Endodermal cell (in vitro differentiated cells): ENCODE data around the gene NTN4. TPM values are rescaled to one million over a fixed set of nuclear protein-coding genes. Genes with fewer than 3 reads are reported as not detected.

ENCODE experiments used
- DNase-seq: peaks from one replicate; pipeline ENCODE4 v3.0.0-alpha.2; 2017
- H3K27ac ChIP-seq: 2 replicates; pipeline ENCODE4 v1.5.1; 2013; ENCODE audit warnings: mild to moderate bottlenecking, low read depth, low read length, moderate library complexity
- H3K27me3 ChIP-seq: 2 replicates; pipeline ENCODE4 v1.6.1; 2013; ENCODE audit warnings: mild to moderate bottlenecking, low read length, moderate library complexity; ENCODE audit not compliant: insufficient read depth, control insufficient read depth, poor library complexity, severe bottlenecking
- H3K36me3 ChIP-seq: 2 replicates; pipeline ENCODE4 v1.7.0; 2013; ENCODE audit warnings: mild to moderate bottlenecking, low read length, moderate library complexity; ENCODE audit not compliant: control insufficient read depth, insufficient read depth
- H3K4me1 ChIP-seq: one replicate; pipeline ENCODE4 v1.7.0; 2013; ENCODE audit warnings: low read length; ENCODE audit not compliant: control insufficient read depth, insufficient read depth
- H3K4me3 ChIP-seq: 2 replicates; pipeline ENCODE4 v1.5.1; 2013; ENCODE audit warnings: mild to moderate bottlenecking, low read length, moderate library complexity
- H3K9ac ChIP-seq: 2 replicates; pipeline ENCODE4 v1.6.1; 2013; ENCODE audit warnings: mild to moderate bottlenecking, low read length, moderate library complexity; ENCODE audit not compliant: poor library complexity, severe bottlenecking; ENCODE audit errors: extremely low read depth
- H3K9me3 ChIP-seq: 2 replicates; pipeline ENCODE4 v1.6.1; 2013; ENCODE audit warnings: mild to moderate bottlenecking, low read length, moderate library complexity; ENCODE audit not compliant: control insufficient read depth
- H3K27ac Mint-ChIP-seq: 2 replicates; pipeline ENCODE4 v1.8.0; 2020; ENCODE audit warnings: mixed read lengths
- H3K27me3 Mint-ChIP-seq: 2 replicates; pipeline ENCODE4 v1.8.0; 2021; ENCODE audit warnings: mild to moderate bottlenecking, mixed read lengths; ENCODE audit not compliant: insufficient read depth
- H3K36me3 Mint-ChIP-seq: 2 replicates; pipeline ENCODE4 v1.8.0; 2020; ENCODE audit warnings: low read depth, mixed read lengths
- H3K4me1 Mint-ChIP-seq: 2 replicates; pipeline ENCODE4 v1.8.0; 2020; ENCODE audit warnings: mixed read lengths
- H3K4me3 Mint-ChIP-seq: 2 replicates; pipeline ENCODE4 v1.8.0; 2020; ENCODE audit warnings: mild to moderate bottlenecking, moderate library complexity, mixed read lengths
- H3K9me3 Mint-ChIP-seq: 2 replicates; pipeline ENCODE4 v1.8.0; 2020; ENCODE audit warnings: mild to moderate bottlenecking, mixed read lengths
- CTCF ChIP-seq: fragments of 200-600 bp; sonication (generic); conservative IDR thresholded peaks from 2 replicates; pipeline ENCODE4 v1.5.0; 2021; ENCODE audit warnings: antibody characterized with exemption, mild to moderate bottlenecking
- WGBS, 2 experiments: methylation state at CpG; one replicate each; pipeline versions ENCODE4 v1.1.5 to v1.1.7; 2013; ENCODE audit warnings: missing lambda C conversion rate in 2 of 2, mixed read lengths in 1 of 2; ENCODE audit not compliant: insufficient coverage in 1 of 2, insufficient read length in 1 of 2; 5-methylcytosine and 5-hydroxymethylcytosine counted together
- total RNA-seq, 2 donors: library from RNA; stranded (reverse); fragmentation: NEBNext Ultra II Directional in 1 of 2; extraction: Animal tissue kit (Norgen Biotek cat#: 25700) in 1 of 2; gene quantifications; 2 replicates in 1 of 2; 3 replicates in 1 of 2; pipeline ENCODE4 v1.2.1, GENCODE V29; 2021

Gene NTN4
- total RNA-seq, 2 donors from 2014 or later: 57.4 to 58.2 TPM

- no peak for DNase-seq
- H3K9me3 Mint-ChIP-seq: no peaks in the 10 kb centered on the region
- H3K27me3 Mint-ChIP-seq: peaks cover 6% of the 10 kb centered on the region
- Histone ChIP-seq H3K36me3 (no peaks in the 10 kb centered on the region), H3K27me3 (no peaks in the 10 kb centered on the region), H3K9me3 (no peaks in the 10 kb centered on the region), H3K27ac (no peak overlapping the region), H3K9ac (no peak overlapping the region), H3K4me1 (no peaks in the 10 kb centered on the region), H3K4me3 (no peak overlapping the region)
- 80% methylated on average over 1 of the region's 1 CpG; no CpG with 5 or more reads in 1 of the 2 experiments for WGBS, 2 experiments
- TF ChIP-seq CTCF: no peak
- H3K4me3 Mint-ChIP-seq: no peak overlapping the region
- H3K4me1 Mint-ChIP-seq: peaks cover 11% of the 10 kb centered on the region
- no peak overlapping the region for H3K27ac Mint-ChIP-seq
- H3K36me3 Mint-ChIP-seq: no peaks in the 10 kb centered on the region
These were observed 44.0 kb upstream of the NTN4 start for GRCh38 chr12:95834572-95834971.

GRCh38 chr12:95830335-95831089 is 39.9 kb upstream of the NTN4 start:
- WGBS, 2 experiments: 90 to 100% methylated on average over 1 of the region's 2 CpGs
- no peak overlapping the region for H3K9ac ChIP-seq
- H3K9me3 ChIP-seq: no peaks in the 10 kb centered on the region
- H3K27me3 ChIP-seq: no peaks in the 10 kb centered on the region
- no peak overlapping the region for H3K27ac ChIP-seq
- Mint-ChIP-seq H3K36me3 (no peaks in the 10 kb centered on the region), H3K4me3 (no peak overlapping the region), H3K27me3 (no peaks in the 10 kb centered on the region), H3K4me1 (peaks cover 9% of the 10 kb centered on the region), H3K27ac (no peak overlapping the region), H3K9me3 (no peaks in the 10 kb centered on the region)
- TF ChIP-seq CTCF: no peak
- H3K4me1 ChIP-seq: no peaks in the 10 kb centered on the region
- DNase-seq: no peak
- no peak overlapping the region for H3K4me3 ChIP-seq
- no peaks in the 10 kb centered on the region for H3K36me3 ChIP-seq

GRCh38 chr12:95829395-95829794 is 38.8 kb upstream of the NTN4 start:
- Mint-ChIP-seq H3K27me3 (no peaks in the 10 kb centered on the region), H3K4me3 (no peak overlapping the region), H3K36me3 (no peaks in the 10 kb centered on the region), H3K4me1 (peaks cover 9% of the 10 kb centered on the region), H3K9me3 (no peaks in the 10 kb centered on the region), H3K27ac (no peak overlapping the region)
- Histone ChIP-seq H3K9me3 (no peaks in the 10 kb centered on the region), H3K9ac (no peak overlapping the region), H3K36me3 (no peaks in the 10 kb centered on the region), H3K27me3 (no peaks in the 10 kb centered on the region), H3K27ac (no peak overlapping the region), H3K4me3 (no peak overlapping the region), H3K4me1 (no peaks in the 10 kb centered on the region)
- no peak for TF ChIP-seq CTCF
- DNase-seq: no peak
